Astrocyte (in vitro differentiated cells and primary cell): ENCODE data around the gene MAP3K10.

Experiments
- CTCF ChIP-seq: IDR thresholded peaks from 2 replicates; pipeline ENCODE4 v1.5.1; 2011; ENCODE audit warnings: low read depth, mild to moderate bottlenecking, inconsistent platforms, low read length, moderate library complexity; ENCODE audit not compliant: insufficient read depth
- EZH2 ChIP-seq: IDR thresholded peaks from 2 replicates; pipeline ENCODE4 v1.6.1; 2012; ENCODE audit warnings: mild to moderate bottlenecking, low read length, inconsistent platforms; ENCODE audit not compliant: insufficient read depth

- TF ChIP-seq CTCF (no peak), EZH2 (no peak)
Observed at GRCh38 chr19:40147338-40147692, 43.9 kb upstream of the MAP3K10 start.
